ENCODE results near the gene C1orf122. TPM values are rescaled to one million over a fixed set of nuclear protein-coding genes. Genes with fewer than 3 reads are reported as not detected.

The C1orf122 gene
- total and polyA plus RNA-seq, 4 donors: 4.5 to 45.1 (median 18.2) TPM

DNA sequence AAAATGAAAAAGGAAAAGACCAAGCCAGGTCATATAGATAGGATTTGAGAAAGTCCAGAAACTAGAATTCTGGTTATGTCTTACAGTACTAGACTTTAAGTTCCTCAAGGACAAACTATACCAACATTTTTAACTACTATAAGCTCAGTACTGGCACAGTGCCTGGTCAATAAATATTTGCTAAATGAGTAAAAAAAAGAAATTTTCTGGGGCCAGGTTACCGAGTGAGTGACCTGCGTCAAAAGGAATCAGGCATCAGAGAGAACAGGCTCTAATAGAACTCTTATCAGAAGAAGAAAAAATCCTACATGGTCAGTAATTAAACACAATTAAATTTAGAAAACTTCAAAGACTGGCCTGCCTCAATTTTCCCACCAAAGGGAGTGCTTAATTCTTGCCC, 24.2 kb downstream of the C1orf122 start:
- WGBS: 75% methylated on average over 2 of the region's 2 CpGs
- Histone ChIP-seq H3K27me3 (ENCODE audit: control insufficient read depth in 4 of 4, insufficient read depth in 4 of 4, low read length in 3 of 4) (no peaks in the 10 kb centered on the region), H3K9me3 (ENCODE audit: control insufficient read depth in 4 of 4, low read length in 3 of 4) (no peaks in the 10 kb centered on the region), H3K36me3 (ENCODE audit: control insufficient read depth in 4 of 4, insufficient read depth in 3 of 4, low read depth in 1 of 4, low read length in 3 of 4) (peaks cover 8 to 50% (median 39%) of the 10 kb centered on the region in 4 donors), H3K4me1 (ENCODE audit: control insufficient read depth in 4 of 4, insufficient read depth in 4 of 4, low read length in 3 of 4) (peaks cover 0 to 2% (median 0%) of the 10 kb centered on the region in 4 donors), H3K27ac (ENCODE audit: low read depth in 1 of 2, low read length in 2 of 2) (no peak overlapping the region), H3K9ac (ENCODE audit: low read depth in 1 of 2, low read length in 2 of 2) (no peak overlapping the region), H3K4me3 (ENCODE audit: low read depth in 1 of 3, low read length in 3 of 3) (no peak overlapping the region)
- no peak for DNase-seq (ENCODE audit: low spot score)
- TF ChIP-seq CTCF (IDR thresholded peaks at IDR 0.05; ENCODE audit: low read depth, low read length, missing input control): no peak
- no peak for TF ChIP-seq SP1 (IDR thresholded peaks at IDR 0.05)
- TF ChIP-seq NR2F2 (IDR thresholded peaks at IDR 0.05): no peak
- TF ChIP-seq RAD21 (IDR thresholded peaks at IDR 0.05): no peak
- TF ChIP-seq GABPA (IDR thresholded peaks at IDR 0.05 in 1 of 2, conservative IDR thresholded peaks at IDR 0.05 in 1 of 2): no peak

DNA sequence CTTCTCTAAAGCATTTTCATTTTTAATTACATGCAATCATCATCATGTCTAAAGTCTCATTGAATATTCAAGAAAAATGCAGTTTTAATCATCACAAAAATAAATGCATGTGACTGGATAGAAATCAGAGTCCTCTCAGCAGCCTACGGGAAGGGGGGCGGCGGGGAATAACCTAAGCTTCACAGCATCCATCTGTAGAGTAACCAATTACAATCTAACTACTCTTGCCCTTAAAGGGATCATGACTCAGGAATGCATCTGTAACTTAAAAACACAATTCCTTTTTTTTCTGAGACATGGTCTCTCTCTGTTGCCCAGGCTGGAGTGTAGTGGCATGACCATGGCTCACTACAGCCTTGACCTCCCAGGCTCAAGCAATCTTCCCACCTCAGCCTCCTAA, 29.2 kb downstream of the C1orf122 start:
- Histone ChIP-seq H3K9ac (ENCODE audit: low read depth in 1 of 2, low read length in 2 of 2) (no peak overlapping the region), H3K4me1 (ENCODE audit: control insufficient read depth in 4 of 4, insufficient read depth in 4 of 4, low read length in 3 of 4) (no peaks in the 10 kb centered on the region), H3K36me3 (ENCODE audit: control insufficient read depth in 4 of 4, insufficient read depth in 3 of 4, low read depth in 1 of 4, low read length in 3 of 4) (peaks cover 12 to 57% (median 45%) of the 10 kb centered on the region in 4 donors), H3K27me3 (ENCODE audit: control insufficient read depth in 4 of 4, insufficient read depth in 4 of 4, low read length in 3 of 4) (no peaks in the 10 kb centered on the region), H3K9me3 (ENCODE audit: control insufficient read depth in 4 of 4, low read length in 3 of 4) (no peaks in the 10 kb centered on the region), H3K27ac (ENCODE audit: low read depth in 1 of 2, low read length in 2 of 2) (no peak overlapping the region), H3K4me3 (ENCODE audit: low read depth in 1 of 3, low read length in 3 of 3) (no peak overlapping the region)
- TF ChIP-seq TAF1 (conservative IDR thresholded peaks at IDR 0.05): no peak
- TF ChIP-seq RXRA (IDR thresholded peaks at IDR 0.05): no peak
- TF ChIP-seq, protein P1, sequence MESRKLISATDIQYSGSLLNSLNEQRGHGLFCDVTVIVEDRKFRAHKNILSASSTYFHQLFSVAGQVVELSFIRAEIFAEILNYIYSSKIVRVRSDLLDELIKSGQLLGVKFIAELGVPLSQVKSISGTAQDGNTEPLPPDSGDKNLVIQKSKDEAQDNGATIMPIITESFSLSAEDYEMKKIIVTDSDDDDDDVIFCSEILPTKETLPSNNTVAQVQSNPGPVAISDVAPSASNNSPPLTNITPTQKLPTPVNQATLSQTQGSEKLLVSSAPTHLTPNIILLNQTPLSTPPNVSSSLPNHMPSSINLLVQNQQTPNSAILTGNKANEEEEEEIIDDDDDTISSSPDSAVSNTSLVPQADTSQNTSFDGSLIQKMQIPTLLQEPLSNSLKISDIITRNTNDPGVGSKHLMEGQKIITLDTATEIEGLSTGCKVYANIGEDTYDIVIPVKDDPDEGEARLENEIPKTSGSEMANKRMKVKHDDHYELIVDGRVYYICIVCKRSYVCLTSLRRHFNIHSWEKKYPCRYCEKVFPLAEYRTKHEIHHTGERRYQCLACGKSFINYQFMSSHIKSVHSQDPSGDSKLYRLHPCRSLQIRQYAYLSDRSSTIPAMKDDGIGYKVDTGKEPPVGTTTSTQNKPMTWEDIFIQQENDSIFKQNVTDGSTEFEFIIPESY (IDR thresholded peaks at IDR 0.05): no peak
- no peak for TF ChIP-seq CTCF (IDR thresholded peaks at IDR 0.05; ENCODE audit: low read depth, low read length, missing input control)
- TF ChIP-seq JUND (IDR thresholded peaks at IDR 0.05): no peak
- TF ChIP-seq GABPA (IDR thresholded peaks at IDR 0.05 in 1 of 2, conservative IDR thresholded peaks at IDR 0.05 in 1 of 2): no peak
- TF ChIP-seq ATF3 (IDR thresholded peaks at IDR 0.05): no peak
- no peak for DNase-seq (ENCODE audit: low spot score)
- 68% methylated on average over 3 of the region's 3 CpGs for WGBS

DNA sequence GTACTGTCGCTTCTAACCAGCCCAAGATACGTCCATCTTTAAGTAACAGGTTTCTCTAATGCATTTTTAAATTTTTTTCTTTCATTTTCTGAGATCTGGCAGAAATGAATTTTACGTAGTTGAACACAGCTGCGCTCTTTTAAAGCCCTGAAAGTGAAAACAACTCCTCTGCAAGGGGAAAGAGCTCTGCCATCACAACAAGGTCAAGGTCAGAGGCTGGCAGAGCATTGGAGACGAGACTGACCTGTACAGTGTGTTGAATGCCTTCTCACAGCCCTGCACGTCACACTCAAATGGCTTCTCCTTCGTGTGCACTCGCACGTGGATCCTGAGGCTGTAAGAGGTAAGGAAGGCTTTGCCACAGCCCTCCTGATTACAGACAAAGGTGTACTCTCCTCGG, 32.1 kb downstream of the C1orf122 start:
- Histone ChIP-seq H3K9me3 (ENCODE audit: control insufficient read depth in 4 of 4, low read length in 3 of 4) (no peaks in the 10 kb centered on the region), H3K9ac (ENCODE audit: low read depth in 1 of 2, low read length in 2 of 2) (no peak overlapping the region), H3K4me3 (ENCODE audit: low read depth in 1 of 3, low read length in 3 of 3) (no peak overlapping the region), H3K27ac (ENCODE audit: low read depth in 1 of 2, low read length in 2 of 2) (no peak overlapping the region), H3K36me3 (ENCODE audit: control insufficient read depth in 4 of 4, insufficient read depth in 3 of 4, low read depth in 1 of 4, low read length in 3 of 4) (peaks cover 9 to 40% (median 29%) of the 10 kb centered on the region in 4 donors), H3K4me1 (ENCODE audit: control insufficient read depth in 4 of 4, insufficient read depth in 4 of 4, low read length in 3 of 4) (peaks cover 0 to 6% (median 2%) of the 10 kb centered on the region in 4 donors), H3K27me3 (ENCODE audit: control insufficient read depth in 4 of 4, insufficient read depth in 4 of 4, low read length in 3 of 4) (no peaks in the 10 kb centered on the region)
- no peak for TF ChIP-seq CTCF (IDR thresholded peaks at IDR 0.05; ENCODE audit: low read depth, low read length, missing input control)
- 89% methylated on average over 10 of the region's 10 CpGs for WGBS
- DNase-seq (ENCODE audit: low spot score): no peak
